Stimulated activated CD8-positive, alpha-beta memory T cell treated with anti-CD3 and anti-CD28 coated beads, Interleukin-2, amount 100 ng/mL, for 1 hour (primary cell): ENCODE measurements around the gene BEST4.
A peak's percentile ranks its signal among the peaks of the same experiment; 100 is the strongest.
"Not testable (repeated sequence)": the region's sequence is repeated elsewhere in the genome, so short reads cannot be mapped to it uniquely, and the experiment has no call there.

Source experiments
- DNase-seq, 2 donors: peaks; one replicate each; pipeline ENCODE4 v3.0.0-alpha.2; 2020; ENCODE audit warnings: low read depth in 2 of 2

BEST4 gene

DNA sequence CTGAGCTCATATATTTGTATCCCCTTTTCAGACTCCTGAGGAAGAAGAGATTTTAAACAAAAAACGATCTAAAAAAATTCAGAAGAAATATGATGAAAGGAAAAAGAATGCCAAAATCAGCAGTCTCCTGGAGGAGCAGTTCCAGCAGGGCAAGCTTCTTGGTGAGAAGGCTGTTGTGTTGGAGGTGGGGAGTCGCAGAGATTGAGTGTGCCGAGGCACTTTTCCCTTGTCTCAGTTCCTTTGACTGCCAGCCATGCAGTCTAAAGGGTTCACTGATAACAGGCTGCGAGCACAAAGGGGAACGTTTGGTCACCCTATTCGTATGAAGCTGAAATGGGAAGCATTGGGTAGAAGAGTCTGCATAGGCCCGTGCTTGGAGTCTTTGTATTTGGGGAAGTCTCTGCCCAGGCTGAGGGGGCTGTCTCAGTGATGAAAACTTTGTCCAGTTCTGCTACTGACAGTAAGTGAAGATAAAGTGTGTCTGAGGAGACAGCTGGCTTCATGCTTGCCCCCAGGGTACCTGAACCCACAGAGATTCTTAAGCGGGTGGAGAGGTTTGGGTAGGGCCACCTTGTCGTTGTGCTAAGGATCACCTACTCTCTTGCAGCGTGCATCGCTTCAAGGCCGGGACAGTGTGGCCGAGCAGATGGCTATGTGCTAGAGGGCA, 9.9 kb downstream of the BEST4 start:
- DNase-seq, result no peak

- no peak for DNase-seq
These were observed 10.4 kb downstream of the BEST4 start for GRCh38 chr1:44777547-44777946.

- DNase-seq, result no peak
These were observed 11.3 kb downstream of the BEST4 start for GRCh38 chr1:44776730-44777068.

DNA sequence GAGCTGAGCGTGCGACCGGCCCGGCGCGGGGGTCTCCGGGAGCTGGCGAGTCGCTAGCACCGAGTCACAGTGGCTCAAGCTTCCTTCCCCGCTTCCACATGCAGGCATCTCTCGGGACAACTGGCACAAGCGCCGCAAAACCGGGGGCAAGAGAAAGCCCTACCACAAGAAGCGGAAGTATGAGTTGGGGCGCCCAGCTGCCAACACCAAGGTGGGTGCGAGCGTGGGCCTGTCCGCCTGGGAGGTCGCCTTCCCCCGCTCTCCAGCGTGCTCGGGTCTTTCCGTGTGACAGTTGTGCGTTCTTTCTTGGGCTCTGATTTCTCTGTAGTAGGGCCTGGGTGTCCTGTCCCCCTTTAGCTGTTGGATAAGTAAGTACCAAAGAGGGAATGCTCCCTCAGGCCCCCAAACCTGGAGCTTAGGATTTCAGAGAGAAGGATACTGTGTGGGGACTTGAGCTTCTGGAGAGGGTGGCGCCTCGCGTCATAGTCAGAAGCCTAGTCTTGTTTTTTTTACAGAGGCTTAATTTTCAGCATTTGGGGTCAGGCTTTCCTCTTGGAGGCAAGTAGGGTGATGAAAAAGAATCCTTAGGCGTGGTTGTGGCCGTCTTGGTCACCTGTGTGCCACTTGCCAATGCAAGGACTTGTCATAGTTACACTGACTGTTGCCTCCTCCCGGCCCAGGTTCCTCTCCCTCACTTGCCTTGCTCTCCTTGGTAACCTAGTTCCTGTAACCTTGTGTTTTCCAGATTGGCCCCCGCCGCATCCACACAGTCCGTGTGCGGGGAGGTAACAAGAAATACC, 11.8 kb downstream of the BEST4 start:
- peak in 1 of 2 donors; percentile 20 for DNase-seq

- peak; percentile 80 to 81 for DNase-seq
These were observed 12.7 kb downstream of the BEST4 start, which contains the start of gene RPS8 for GRCh38 chr1:44775078-44775929. TSS of gene RPS8 (plus strand) at chr1:44775540. CDS start at chr1:44775597, 57 bp downstream.

DNA sequence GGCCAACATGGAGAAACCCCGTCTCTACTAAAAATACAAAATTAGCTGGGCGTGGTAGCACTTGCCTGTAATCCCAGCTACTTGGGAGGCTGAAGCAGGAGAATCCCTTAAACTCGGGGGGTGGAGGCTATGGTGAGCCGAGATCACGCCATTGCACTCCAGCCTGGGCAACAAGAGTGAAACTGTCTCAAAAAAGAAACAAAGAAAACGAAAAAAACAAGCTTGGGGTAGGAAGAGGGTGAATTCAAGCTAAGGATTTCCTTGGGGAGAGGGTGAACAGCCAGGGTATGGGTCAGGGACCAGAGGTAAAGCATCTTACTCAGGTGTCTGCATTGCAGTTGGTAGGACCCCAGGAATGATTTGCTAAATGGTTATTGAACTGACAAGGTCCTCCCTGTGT, 21.5 kb downstream of the BEST4 start:
- DNase-seq, result not testable (repeated sequence)

- no peak for DNase-seq
These were observed 27.1 kb downstream of the BEST4 start for GRCh38 chr1:44760876-44761275.

- no peak for DNase-seq
These were observed 28.9 kb downstream of the BEST4 start for GRCh38 chr1:44759077-44759476.

GRCh38 chr1:44757420-44757819, 30.6 kb downstream of the BEST4 start:
- no peak for DNase-seq

GRCh38 chr1:44747878-44748277, 40.1 kb downstream of the BEST4 start:
- DNase-seq, result no peak

- no peak for DNase-seq
These were observed 44.8 kb downstream of the BEST4 start for GRCh38 chr1:44743211-44743610.

- DNase-seq, result no peak
These were observed 47.8 kb downstream of the BEST4 start for GRCh38 chr1:44740179-44740617.

DNA sequence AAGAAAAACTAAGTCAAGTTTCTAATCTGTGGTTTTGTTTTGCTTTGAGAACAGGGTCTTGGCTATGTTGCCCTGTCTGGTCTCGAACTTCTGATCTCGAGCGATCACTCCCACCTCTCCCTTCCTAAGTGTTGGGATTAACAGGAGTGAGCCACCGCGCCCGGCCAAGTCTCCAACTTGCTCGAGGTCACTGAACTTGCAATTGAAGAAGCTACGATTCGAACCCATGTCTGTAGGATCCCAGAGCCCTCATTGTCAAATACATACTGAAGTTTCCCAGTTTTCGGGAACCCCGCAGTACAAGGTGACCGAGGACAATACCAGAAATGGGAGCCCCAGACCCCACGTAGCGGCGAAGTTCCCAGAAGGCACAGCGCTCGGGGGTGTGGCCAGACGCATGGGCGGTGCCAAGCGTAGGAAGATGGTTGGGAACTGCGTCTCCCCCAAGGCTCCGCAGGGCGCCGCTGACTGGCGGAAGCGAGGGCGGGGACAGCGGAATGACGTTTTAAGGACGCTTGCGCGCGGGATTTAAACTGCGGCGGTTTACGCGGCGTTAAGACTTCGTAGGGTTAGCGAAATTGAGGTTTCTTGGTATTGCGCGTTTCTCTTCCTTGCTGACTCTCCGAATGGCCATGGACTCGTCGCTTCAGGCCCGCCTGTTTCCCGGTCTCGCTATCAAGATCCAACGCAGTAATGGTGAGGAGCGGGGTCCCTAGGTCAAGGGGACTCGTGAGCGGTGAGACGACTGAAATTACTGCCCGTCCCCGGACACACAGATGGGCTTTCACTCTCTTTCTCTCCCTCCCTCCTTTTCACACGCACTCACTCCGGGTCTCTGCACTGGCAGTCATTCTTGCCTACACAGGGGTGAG, 48.4 kb downstream of the BEST4 start, which contains the start of gene KIF2C:
Gene KIF2C, plus strand, starts transcription at position 531 of the 872 bp plus-strand sequence. Its CDS starts 96 bp downstream, at position 627.
- peak; percentile 91 to 92 for DNase-seq

- not testable (repeated sequence) for DNase-seq
These were observed 49.0 kb downstream of the BEST4 start for GRCh38 chr1:44738953-44739306.

DNA sequence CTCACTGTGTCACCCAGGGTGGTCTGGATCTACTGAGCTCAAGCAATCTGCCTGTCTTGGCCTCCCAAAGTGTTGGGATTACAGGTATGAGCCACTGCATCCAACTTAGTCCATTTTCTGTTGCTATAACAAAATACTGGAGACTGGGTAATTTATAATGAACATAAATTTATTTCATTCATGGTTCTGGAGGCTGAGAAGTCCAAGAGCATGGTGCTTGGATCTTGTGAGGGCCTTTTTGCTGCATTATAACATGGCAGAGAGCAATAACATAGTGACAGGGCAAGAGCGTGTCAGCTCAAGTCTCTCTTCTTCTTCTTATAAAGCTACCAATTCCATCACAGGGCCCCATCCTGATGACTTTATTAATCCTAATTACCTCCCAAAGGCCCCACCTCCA, 52.0 kb downstream of the BEST4 start:
- DNase-seq, result no peak

DNA sequence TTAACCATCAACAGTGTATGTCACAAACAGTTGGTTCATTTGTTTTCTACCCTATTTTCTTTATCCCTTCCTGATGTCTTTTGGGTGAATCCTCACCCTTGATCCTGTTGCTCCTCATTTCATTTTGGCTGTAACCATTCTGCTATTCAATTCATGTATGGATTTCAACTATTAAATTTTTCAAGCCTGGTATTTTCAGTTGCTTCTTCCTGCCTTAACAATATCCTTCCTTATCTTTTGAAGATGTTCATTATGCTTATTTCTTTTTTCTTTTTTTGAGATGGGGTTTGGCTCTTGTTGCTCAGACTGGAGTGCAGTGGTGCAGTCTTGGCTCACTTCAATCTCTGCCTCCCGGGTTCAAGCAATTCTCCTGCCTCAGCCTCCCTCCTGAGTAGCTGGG, 54.2 kb downstream of the BEST4 start:
- DNase-seq, result no peak
